ENCODE measurements around the gene OAS3.
"Not testable (repeated sequence)": the region's sequence is repeated elsewhere in the genome, so short reads cannot be mapped to it uniquely, and the experiment has no call there.

OAS3 gene

GRCh38 chr12:112987561-112987960 is 49.3 kb downstream of the OAS3 start:
- no peak for DNase-seq

DNA sequence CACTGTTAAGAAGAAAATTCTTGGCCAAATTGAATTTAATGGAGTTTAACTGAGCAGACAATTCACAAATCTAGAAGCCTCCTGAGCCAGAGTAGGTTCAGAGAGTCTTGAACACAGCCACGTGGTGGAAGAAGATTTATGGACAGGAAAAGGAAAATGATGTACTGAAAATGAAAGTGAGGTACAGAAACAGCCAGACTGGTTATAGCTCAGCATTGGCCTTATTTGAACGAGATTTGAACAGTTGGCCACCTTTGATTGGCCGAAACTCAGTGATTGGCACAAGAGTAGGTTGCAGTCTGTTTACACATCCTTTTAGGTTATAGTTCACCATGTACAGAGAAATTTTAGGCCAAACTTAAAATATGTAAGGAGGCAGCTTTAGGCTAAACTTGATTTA is 50.0 kb downstream of the OAS3 start:
- DNase-seq: no peak

DNA sequence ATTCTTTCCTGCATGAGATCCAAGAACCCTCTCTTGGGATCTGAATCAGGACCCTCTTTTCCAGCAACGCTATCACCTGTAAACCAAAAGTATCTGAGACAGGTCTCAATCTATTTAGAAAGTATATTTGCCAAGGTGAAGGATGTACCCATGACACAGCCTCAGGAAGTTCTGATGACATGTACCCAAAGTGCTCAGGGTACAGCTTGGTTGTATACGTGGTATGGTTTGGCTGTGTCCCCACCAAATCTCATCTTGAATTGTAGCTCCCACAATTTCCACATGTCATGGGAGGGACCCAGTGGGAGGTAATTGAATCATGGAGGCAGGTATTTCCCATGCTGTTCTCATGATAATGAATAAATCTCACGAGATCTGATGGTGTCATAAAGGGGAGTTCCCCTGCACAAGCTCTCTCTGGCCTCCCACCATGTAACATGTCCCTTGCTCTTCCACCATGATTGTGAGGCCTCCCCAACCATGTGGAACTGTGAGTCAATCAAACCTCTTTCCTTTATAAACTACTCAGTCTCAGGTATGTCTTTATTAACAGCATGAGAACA is 50.6 kb downstream of the OAS3 start:
- not testable (repeated sequence) for DNase-seq

DNA sequence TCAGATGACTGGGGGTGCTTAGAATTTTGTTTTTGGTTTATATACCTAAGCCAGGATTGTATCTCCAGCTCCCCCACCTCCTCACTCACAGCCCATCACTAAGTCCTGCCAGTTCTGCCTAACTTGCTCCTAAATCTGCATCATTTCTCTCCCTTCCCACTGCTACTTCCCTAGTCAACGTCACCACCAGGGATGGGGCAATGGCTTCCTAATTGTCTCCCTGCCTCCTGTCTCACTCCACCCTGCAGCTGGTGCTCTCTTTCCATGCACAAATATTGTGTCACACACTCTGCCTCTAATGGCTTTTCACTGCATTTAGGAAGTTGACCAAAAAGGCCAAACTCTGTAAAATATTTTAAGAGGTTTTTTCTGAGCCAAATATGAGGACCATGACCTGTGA is 51.5 kb downstream of the OAS3 start:
- no peak for DNase-seq

GRCh38 chr12:112992541-112993398 is 54.5 kb downstream of the OAS3 start:
- DNase-seq: peak; percentile 5

- DNase-seq: no peak
Observed at GRCh38 chr12:112995008-112995407, 56.7 kb downstream of the OAS3 start.

DNA sequence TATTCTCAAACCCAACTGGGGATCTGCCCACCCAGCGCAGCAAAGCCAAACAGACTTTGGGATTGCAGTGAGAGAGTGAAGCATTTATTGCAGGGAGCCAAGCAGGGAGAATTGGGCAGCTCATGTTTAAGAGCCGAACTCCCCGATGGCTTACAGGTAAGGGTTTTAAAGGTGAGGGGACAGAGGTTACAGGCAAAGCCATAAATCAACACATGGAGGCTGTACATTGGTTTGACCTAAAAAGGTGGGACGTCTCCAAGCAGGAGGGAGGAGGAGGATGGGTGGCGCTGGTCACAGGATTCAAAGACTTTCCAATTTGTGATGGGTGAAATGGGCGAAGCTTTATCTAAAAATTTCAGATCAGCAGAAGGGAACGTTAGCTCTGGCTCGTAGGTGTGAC is 58.2 kb downstream of the OAS3 start:
- no peak for DNase-seq

GRCh38 chr12:112997506-112997905 is 59.2 kb downstream of the OAS3 start:
- DNase-seq: no peak

DNA sequence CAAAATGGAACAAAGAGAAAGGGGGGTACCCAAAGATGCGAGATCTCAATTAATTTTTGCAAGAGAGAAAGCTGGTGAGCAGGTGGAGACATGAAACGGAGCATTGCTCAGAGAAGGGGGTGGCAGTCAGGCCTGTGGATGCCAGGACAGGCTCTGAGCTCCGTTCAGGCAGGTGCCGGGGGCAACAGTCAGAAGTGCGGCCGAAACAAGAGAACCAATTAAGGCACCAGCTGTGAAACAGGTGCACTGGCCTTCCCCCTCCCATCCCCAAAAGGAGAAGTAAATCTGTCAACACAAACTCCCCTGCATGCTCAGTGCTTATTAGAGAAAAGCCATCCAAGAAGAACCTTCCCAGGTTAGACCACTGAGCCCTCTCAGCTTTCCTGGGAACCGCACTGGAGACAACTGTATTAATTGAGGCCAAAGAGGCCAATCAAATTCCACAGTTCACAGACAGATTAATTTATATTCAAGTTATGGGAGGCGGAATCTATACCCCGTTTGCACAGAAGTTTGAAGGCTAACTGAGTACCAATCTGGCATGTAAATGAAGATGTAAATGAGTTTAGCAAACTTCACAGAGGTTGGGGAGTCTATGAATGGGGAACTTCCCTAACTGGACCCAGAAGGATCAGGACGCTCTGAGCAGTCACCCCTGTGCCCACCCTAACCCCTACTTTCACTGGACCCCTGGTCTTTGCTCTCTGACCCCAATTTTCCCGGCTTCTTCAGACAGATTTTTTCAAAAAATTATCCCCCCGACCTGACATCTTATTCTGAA is 60.9 kb downstream of the OAS3 start:
- DNase-seq: peak; percentile 6

GRCh38 chr12:113000433-113000832 is 62.2 kb downstream of the OAS3 start:
- DNase-seq: no peak

DNA sequence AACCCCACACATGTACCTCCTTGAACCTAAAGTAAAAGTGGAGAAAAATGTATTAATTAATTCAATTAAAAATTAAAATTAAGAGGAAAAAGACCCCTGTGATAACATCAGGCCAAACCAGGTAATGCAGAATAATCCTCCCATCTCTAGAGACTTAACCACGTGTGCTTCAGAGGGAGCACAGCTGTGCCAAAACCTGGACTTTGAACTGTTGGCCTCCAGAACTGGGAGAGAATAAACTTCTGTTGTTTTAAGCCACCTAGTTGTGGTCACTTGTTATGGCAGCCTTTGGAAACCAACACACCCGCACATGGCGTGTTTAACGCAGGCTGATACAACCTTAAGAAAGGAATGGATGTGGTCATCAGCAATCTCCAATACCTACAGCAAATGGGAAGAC is 63.9 kb downstream of the OAS3 start:
- no peak for DNase-seq

- DNase-seq: no peak
Observed at GRCh38 chr12:113002676-113003075, 64.4 kb downstream of the OAS3 start.

GRCh38 chr12:113003636-113004035 is 65.4 kb downstream of the OAS3 start:
- DNase-seq: no peak

GRCh38 chr12:113005762-113006161 is 67.5 kb downstream of the OAS3 start:
- no peak for DNase-seq

DNA sequence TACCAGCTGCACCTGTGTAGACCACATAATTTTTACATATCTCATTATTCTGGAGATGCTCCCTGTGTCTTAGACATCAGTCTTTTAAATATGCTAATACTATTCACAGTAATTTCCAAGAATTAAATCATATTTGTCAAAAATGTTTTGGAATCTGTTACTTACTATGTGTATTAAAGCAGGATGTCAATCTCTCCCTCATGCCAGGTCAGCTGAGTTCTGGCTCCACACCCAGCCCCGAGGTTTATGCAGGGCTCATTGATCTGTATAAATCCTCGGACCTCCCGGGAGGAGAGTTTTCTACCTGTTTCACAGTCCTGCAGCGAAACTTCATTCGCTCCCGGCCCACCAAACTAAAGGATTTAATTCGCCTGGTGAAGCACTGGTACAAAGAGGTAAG is 67.9 kb downstream of the OAS3 start:
- DNase-seq: no peak

- no peak for DNase-seq
Observed at GRCh38 chr12:113006641-113007040, 68.4 kb downstream of the OAS3 start.

- no peak for DNase-seq
Observed at GRCh38 chr12:113007166-113007565, 68.9 kb downstream of the OAS3 start.

- DNase-seq: no peak
Observed at GRCh38 chr12:113010701-113011100, 72.4 kb downstream of the OAS3 start.

DNA sequence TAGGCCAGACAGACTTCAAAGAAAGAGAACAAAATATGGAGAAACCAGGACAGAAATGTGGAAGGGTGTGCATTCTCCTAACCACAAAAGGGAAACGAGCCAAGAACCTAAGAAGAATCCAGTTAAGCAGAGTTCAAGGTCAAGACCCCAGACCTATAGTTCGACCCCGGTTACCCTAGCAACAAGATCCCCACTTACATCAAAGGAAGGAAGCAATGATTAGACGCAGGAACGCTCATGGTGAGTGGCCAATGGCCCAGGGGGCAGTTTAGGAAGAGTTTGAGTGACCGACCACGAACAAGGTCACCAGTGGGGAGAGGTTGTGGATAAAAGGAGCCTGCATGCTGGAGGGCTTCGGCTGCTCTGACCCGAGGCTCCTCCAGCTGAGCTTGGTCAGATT is 76.3 kb downstream of the OAS3 start:
- DNase-seq: no peak

GRCh38 chr12:113016796-113017195 is 78.5 kb downstream of the OAS3 start:
- no peak for DNase-seq

DNA sequence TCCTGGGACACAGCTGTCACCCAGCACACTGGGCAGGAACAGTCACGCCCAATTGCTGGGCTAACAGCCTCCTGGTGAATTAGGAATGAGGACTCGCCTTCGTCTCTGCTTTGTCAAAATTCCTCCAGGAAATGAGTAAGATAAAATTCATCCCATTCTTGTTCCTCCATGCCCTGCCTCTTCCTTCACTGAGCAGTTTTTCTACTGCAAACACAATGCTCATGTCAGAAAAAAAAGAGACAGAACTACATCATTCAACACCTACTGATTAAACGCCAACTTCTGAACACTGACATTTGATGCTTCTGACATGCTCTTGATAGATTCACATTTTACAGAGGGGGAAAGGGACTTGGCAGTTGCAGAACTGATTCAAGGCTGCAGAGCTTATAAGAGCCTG is 80.8 kb downstream of the OAS3 start:
- no peak for DNase-seq

DNA sequence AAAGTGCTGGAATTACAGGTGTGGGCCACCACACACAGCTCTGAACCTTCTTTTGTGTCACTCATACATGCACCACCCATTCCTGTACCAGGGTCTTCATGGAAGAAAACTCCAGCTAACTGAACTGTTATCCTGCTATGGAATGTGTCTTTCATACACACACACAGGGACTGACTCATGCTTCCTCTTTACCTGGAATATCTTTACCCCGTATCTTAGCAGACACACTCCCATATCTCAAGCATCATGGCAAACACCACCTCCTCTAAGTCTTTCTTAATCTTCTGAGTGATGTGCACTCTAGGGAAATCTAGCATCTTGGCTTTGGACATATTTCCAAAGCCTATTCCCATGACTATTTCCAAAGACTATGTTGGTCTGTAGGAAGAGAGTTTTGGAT is 83.2 kb downstream of the OAS3 start:
- no peak for DNase-seq

Measured in DMS79 (cell line).